Measurements from ENCODE around the gene MAP3K10. TPM values are rescaled to one million over a fixed set of nuclear protein-coding genes. Genes with fewer than 3 reads are reported as not detected.

The MAP3K10 gene
- polyA plus RNA-seq, 1 of the 3 experiments (the other 2 are of a cell fraction), result 10.7 TPM

DNA sequence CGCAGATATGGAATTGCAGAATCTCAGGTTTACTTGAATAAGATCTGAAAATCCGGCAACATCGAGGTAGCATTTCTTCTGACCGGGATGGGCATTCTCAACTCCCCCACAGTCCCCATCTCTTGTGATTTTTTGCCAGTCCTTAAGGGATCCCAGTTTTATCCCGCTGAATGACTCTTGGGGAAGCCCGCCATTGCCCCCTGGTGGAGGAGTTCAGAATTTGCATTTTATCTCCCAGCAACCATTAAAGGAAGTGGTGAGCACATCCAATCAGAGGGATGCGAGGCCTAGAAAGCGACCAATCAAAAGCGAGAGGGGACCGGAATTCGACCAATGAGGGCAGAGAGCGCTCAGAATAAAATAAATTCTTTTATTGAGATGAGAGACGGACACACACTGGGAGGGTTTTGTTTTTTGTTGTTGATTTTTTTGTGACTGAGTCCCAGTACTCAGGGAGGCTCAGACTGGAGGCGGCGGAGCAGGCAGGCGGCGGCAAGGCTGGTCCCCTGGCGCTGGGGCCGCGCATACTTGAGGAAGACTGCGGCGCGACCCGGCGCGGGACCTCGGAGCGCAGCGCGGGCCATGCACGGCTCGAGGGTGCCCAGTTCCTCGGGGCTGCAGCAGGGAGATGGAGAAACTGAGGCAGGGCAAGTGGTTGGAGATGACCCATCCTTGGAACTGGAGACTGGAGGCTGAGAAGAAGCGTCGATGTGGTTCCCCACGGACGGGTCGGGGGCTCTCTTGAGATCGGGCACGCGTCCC is 30.8 kb downstream of the MAP3K10 start:
- Histone ChIP-seq H3K9me3 (no peaks in the 10 kb centered on the region), H3K27me3 (ENCODE audit: insufficient read depth) (no peaks in the 10 kb centered on the region), H3K79me2 (ENCODE audit: insufficient read depth) (no peaks in the 10 kb centered on the region), H3F3A (replicated peaks; ENCODE audit: insufficient read depth) (peaks cover 14% of the 10 kb centered on the region), H4K20me1 (ENCODE audit: insufficient read depth) (no peaks in the 10 kb centered on the region), H3K4me1 (ENCODE audit: control insufficient read depth in 1 of 2, insufficient read depth in 2 of 2, low read depth in 1 of 2, low read length in 1 of 2) (no peaks in the 10 kb centered on the region; a peak in 2 of 4 replicates), H3K4me2 (no peak overlapping the region), H3K4me3 (ENCODE audit: low read depth in 2 of 2, low read length in 1 of 2) (no peak overlapping the region), H3K9me2 (no peaks in the 10 kb centered on the region), H3K9ac (no peak overlapping the region), H3K36me3 (replicated peaks in 1 of 2; ENCODE audit: control insufficient read depth in 1 of 2, insufficient read depth in 2 of 2, low read length in 1 of 2) (no peaks in the 10 kb centered on the region), H2AFZ (ENCODE audit: low read depth) (no peak overlapping the region), H3K27ac (ENCODE audit: low read depth in 2 of 2, low read length in 1 of 2) (no peak overlapping the region)
- 69% methylated on average over 41 of the region's 41 CpGs for WGBS (ENCODE audit: low lambda C conversion rate)
- peak; percentile 95 for DNase-seq
- POLR2A ChIA-PET, result no interaction called here
- CTCF ChIA-PET, result interaction anchor here (5.6 kb wide), 1 partner anchor 82 kb away, joined by 41 read pairs; no protein-coding TSS in a partner anchor
- TF ChIP-seq CHD2 (IDR thresholded peaks at IDR 0.05; ENCODE audit: low read length, partially characterized antibody) (peak; percentile 66), SIN3A (IDR thresholded peaks at IDR 0.05; ENCODE audit: borderline replicate concordance, low read depth, low read length) (no peak), MEF2A (IDR thresholded peaks at IDR 0.05; ENCODE audit: borderline replicate concordance, low read depth) (no peak), TCF12 (IDR thresholded peaks at IDR 0.05) (no peak), JUND (IDR thresholded peaks at IDR 0.05) (no peak), MXI1 (IDR thresholded peaks at IDR 0.05; ENCODE audit: low read depth, low read length) (no peak), IRF3 (IDR thresholded peaks at IDR 0.05; ENCODE audit: low read depth, low read length) (peak; percentile 96), FOXJ3 (CRISPR knock-in tag; IDR thresholded peaks at IDR 0.05) (no peak), ELF1 (IDR thresholded peaks at IDR 0.05) (no peak), SMC3 (IDR thresholded peaks at IDR 0.05; ENCODE audit: low read depth, low read length) (peak; percentile 82), EP300 (IDR thresholded peaks at IDR 0.05; ENCODE audit: borderline replicate concordance in 1 of 2, low read depth in 1 of 2, low read length in 1 of 2) (peak in 1 of 2 experiments; percentile 13; a peak in 1 of 4 replicates), ZBTB33 (IDR thresholded peaks at IDR 0.05; ENCODE audit: borderline replicate concordance, low read depth) (no peak), RCOR1 (IDR thresholded peaks at IDR 0.05; ENCODE audit: low read length) (no peak), FOXM1 (IDR thresholded peaks at IDR 0.05; ENCODE audit: low read depth) (no peak), NRF1 (IDR thresholded peaks at IDR 0.05; ENCODE audit: low read depth, low read length) (no peak), FOSL2 (IDR thresholded peaks at IDR 0.05; ENCODE audit: borderline replicate concordance, low read depth) (no peak), YY1 (IDR thresholded peaks at IDR 0.05; ENCODE audit: low read depth) (no peak), RAD21 (IDR thresholded peaks at IDR 0.05; ENCODE audit: low read length) (peak; percentile 82), EZH2phosphoT487 (IDR thresholded peaks at IDR 0.05; ENCODE audit: borderline replicate concordance, low read depth) (no peak), USF1 (IDR thresholded peaks at IDR 0.05; ENCODE audit: borderline replicate concordance, low read depth) (no peak), NFIC (IDR thresholded peaks at IDR 0.05; ENCODE audit: borderline replicate concordance) (no peak), USF2 (IDR thresholded peaks at IDR 0.05; ENCODE audit: borderline replicate concordance, low read depth, low read length) (no peak), GABPA (IDR thresholded peaks at IDR 0.05; ENCODE audit: low read depth) (no peak), TAF1 (IDR thresholded peaks at IDR 0.05; ENCODE audit: borderline replicate concordance, low read depth, low read length) (no peak), TEAD4 (IDR thresholded peaks at IDR 0.05; ENCODE audit: borderline replicate concordance, insufficient read depth) (no peak)
- TF ChIP-seq, protein P1, sequence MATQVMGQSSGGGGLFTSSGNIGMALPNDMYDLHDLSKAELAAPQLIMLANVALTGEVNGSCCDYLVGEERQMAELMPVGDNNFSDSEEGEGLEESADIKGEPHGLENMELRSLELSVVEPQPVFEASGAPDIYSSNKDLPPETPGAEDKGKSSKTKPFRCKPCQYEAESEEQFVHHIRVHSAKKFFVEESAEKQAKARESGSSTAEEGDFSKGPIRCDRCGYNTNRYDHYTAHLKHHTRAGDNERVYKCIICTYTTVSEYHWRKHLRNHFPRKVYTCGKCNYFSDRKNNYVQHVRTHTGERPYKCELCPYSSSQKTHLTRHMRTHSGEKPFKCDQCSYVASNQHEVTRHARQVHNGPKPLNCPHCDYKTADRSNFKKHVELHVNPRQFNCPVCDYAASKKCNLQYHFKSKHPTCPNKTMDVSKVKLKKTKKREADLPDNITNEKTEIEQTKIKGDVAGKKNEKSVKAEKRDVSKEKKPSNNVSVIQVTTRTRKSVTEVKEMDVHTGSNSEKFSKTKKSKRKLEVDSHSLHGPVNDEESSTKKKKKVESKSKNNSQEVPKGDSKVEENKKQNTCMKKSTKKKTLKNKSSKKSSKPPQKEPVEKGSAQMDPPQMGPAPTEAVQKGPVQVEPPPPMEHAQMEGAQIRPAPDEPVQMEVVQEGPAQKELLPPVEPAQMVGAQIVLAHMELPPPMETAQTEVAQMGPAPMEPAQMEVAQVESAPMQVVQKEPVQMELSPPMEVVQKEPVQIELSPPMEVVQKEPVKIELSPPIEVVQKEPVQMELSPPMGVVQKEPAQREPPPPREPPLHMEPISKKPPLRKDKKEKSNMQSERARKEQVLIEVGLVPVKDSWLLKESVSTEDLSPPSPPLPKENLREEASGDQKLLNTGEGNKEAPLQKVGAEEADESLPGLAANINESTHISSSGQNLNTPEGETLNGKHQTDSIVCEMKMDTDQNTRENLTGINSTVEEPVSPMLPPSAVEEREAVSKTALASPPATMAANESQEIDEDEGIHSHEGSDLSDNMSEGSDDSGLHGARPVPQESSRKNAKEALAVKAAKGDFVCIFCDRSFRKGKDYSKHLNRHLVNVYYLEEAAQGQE (IDR thresholded peaks at IDR 0.05; ENCODE audit: low read depth, low read length), result no peak

Measured in SK-N-SH (cell line).